Medulla oblongata (tissue), 1 donor: ENCODE results near the gene OTUB2.

Experiments used
- DNase-seq: peaks from one replicate; pipeline ENCODE4 v3.0.0-alpha.2; 2015; ENCODE audit errors: extremely low spot score

The OTUB2 gene

GRCh38 chr14:94040796-94041195 is 14.7 kb downstream of the OTUB2 start:
- no peak for DNase-seq

- no peak for DNase-seq
Measured at GRCh38 chr14:94041551-94042346, 15.6 kb downstream of the OTUB2 start.

DNA sequence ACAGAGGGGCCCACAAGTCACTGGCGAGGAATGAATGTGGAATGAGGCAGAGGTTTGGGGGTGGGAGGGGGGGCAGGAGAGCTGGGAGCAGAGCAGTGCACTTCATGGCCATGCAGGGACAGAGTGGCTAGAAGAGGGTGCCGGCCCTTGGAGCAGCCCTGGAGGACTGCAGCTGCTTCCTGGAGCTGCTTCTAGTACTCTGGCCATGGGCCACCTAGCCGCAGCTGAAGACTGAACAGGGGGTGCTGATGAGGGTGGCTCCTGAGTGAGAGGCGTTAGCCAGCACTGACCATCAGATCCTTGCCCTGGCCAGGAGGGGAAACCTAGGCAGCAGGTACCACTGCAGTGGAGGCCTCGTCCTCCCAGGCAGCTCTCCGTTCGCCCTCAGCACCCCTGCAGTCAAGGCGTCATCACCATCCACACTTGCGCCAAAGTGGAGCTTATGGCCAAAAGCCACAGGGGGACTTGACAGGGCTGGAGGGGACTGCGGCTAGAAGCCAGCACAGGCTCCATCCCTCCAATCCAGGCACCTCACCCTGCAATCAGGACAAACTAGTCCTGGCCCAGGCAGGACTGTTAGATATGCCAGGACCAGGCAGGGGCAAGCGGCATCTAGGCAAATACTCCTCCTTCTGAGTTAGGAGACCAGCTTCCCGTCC is 16.4 kb downstream of the OTUB2 start:
- DNase-seq, result no peak

- no peak for DNase-seq
Measured at GRCh38 chr14:94043111-94043755, 17.1 kb downstream of the OTUB2 start.

- DNase-seq, result no peak
Measured at GRCh38 chr14:94043756-94044475, 17.8 kb downstream of the OTUB2 start.

DNA sequence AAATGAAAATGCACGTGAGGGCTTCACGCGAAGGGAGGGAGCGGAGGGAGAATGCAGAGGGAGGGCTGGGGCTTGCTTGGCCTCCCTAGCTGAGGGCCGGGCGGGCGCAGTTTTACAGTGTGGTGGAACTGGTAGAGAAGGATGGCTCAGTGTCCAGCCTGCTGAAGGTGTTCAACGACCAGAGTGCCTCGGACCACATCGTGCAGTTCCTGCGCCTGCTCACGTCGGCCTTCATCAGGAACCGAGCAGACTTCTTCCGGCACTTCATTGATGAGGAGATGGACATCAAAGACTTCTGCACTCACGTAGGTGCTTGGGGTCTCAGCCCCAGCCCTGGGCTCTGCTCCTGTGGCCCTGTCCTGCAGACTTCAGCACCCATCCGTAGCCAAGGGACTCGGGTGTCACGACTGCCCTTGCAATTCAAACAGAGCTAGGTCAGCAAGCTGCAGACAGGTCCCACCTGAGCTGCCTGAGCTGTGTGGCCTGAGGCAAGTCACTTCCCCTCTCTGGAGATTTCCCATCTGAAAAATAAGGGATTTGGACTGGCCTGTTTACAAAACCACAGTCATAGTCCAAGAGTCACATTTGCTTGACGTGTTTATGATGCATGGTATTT is 18.4 kb downstream of the OTUB2 start:
- DNase-seq, result no peak

GRCh38 chr14:94045101-94045500 is 19.0 kb downstream of the OTUB2 start:
- DNase-seq, result no peak

- no peak for DNase-seq
Measured at GRCh38 chr14:94045563-94046345, 19.6 kb downstream of the OTUB2 start.

DNA sequence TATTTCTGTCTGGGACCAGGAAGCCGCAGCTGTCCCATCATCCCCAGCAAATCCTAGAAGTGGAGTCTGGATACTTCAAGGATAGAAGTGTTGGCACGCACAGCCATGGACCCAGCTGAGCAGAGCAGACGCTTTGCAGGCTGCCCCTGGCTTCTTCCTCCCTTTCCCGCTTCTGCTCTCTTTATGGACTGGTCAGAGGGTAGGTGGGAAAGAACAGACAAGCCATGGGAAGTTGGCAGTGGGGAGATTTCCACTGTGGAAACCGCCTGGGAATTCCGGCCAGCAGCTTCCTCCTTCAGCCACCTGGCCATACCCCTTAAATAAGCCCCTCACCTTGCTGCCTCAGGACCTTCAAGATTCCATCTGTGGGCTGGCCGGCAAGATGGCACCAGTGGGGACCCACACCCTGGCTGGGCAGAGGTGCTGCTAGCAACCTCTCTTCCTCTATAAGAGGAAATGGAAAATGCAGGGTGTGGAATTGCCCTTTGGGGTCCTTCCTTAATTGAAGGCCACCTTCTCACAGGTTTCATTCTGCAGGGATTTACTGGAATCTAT is 20.6 kb downstream of the OTUB2 start:
- DNase-seq, result no peak

DNA sequence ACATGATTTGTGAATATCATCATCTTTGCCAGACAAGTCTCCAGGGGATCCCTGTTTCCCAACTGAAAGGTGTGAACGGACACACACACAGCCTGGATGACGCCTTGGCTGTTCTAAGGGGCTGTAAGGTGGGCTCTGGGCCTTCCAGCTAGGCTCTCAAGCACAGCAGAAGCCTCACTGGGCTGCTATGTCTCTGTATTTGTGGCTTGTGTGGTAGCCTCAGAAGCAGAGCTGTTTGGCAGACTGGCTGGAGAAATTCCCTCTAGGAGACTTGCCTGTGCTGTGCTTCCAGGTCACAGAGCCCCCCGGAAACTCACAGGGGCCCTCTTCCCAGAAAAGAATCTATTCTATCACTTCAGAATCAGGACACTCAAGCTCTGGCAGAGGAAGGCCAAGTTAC is 21.4 kb downstream of the OTUB2 start:
- no peak for DNase-seq

DNA sequence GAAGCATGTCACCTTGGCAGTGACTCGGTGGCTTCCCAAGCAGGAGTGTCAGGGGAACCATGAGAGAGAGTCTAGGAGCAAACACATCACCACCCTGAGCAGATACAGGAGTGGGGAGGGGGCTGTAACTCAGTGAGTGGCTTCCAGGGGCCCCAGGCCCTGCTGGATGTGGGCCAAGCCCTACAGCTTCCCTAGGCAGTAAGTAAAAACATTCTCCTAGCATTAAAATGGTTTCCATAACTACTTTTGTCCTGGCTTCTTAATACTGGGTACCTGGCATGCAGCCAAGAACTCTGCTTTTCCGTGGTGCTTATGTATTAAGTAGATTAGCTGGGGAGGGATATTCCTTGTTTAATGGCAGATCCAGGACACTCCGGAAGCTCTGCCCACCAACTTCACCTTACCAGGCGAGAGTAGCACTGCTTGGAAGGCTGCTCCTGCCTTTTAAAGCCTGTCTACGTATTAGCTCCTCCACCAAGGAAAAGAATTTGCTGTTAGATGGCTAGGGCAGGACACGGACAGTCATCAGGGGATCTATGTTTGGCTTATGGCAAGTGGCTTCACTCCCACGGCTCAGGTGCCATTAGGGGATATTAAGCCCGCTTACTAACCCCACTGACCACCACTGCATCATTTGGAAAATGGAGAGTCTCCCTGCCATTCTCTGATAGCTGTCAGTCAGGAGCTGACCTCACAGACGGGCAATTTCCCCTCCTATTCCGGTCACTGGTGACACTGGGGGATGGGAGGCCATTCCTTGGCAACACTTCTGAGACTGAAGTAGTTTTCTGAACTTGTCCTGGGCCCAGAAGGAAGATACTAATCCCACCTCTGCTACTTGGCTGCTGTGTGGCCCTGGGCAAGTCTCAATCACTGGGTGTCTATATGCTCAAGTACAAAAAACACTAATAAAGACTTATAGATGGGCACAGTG is 22.8 kb downstream of the OTUB2 start:
- no peak for DNase-seq

GRCh38 chr14:94049625-94050023 is 23.5 kb downstream of the OTUB2 start:
- DNase-seq, result no peak

GRCh38 chr14:94050231-94050880 is 24.2 kb downstream of the OTUB2 start:
- DNase-seq, result no peak

DNA sequence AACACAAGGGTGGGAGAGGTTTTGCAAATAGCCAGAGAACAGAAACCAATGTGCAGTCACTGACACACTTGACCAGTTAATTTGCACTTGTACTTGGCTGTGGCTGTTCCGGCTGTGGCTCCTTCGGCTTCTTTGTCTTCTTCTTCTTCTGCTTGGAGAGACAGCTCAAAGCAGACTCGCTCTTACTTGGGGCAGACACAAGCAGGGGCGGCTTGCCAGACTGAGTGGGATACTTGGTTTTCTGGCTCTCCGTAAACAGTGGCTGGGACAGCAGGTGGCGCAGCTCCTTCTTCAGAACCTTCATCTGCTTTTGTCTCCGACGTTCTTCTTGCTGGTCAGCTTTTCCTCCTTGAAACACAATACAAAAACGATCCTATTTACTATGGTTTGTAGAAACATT is 25.0 kb downstream of the OTUB2 start:
- peak; percentile 86 for DNase-seq

GRCh38 chr14:94051779-94052178 is 25.6 kb downstream of the OTUB2 start:
- no peak for DNase-seq

GRCh38 chr14:94052199-94052598 is 26.1 kb downstream of the OTUB2 start:
- DNase-seq, result no peak

DNA sequence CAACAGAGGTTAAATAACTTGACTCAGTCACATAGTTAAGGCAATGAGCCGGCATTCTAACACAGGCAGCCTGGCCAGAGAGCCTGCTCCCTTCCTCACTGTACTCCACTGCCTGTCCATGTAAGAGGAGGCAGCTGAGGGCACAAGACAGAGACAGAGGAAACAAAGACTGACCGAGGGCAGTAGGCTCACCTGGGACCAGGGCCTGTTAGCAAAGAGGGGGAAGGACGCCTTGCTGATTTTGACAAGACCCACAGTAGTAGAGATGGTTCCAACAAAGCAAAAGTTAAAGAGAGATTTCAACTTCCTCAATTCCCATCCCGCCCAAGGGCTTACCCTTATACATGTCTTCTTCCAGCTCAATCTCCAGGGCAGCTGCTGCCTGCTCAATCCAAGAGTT is 26.5 kb downstream of the OTUB2 start:
- DNase-seq, result no peak

- no peak for DNase-seq
Measured at GRCh38 chr14:94054401-94054800, 28.3 kb downstream of the OTUB2 start.

DNA sequence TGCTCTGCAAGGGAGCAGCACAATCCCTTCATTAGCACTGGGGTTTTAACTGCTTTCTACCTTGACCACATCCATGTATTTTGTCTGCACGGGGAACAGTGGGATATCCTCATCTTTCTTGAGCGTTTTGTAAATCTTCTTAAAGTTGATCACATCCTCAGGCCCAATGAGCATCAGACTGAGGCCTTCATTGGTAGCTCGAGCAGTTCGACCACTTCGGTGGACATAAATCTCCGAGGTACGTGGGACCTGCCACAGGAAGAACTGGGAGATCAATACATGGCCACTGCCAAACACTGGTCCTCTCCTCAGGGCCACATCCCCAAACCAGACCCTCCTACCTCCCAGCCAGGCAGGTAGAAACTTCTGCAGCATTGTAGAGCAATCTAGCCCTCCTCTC is 28.8 kb downstream of the OTUB2 start:
- no peak for DNase-seq
